GM12892 (cell line): Measurements from ENCODE around the gene SBDS.

Source experiments
- DNase-seq: peaks from one replicate; pipeline ENCODE4 v3.0.0; 2011; ENCODE audit not compliant: insufficient read length
- FAIRE-seq: peaks from 2 replicates; lab custom pipeline; 2011; peaks lifted over from hg19 to GRCh38; lab: Jason Lieb, UNC
- POLR2A ChIP-seq: IDR thresholded peaks from 2 replicates; pipeline ENCODE4 v1.6.1; 2011; ENCODE audit warnings: low read depth, low read length, control low read depth
- POLR2AphosphoS5 ChIP-seq: IDR thresholded peaks from 2 replicates; pipeline ENCODE4 v1.6.1; 2011; ENCODE audit warnings: low read depth, low read length, control low read depth
- TAF1 ChIP-seq: IDR thresholded peaks from 2 replicates; pipeline ENCODE4 v1.6.1; 2011; ENCODE audit warnings: low read depth, mild to moderate bottlenecking, control low read depth, low read length, borderline replicate concordance

Gene SBDS

DNA sequence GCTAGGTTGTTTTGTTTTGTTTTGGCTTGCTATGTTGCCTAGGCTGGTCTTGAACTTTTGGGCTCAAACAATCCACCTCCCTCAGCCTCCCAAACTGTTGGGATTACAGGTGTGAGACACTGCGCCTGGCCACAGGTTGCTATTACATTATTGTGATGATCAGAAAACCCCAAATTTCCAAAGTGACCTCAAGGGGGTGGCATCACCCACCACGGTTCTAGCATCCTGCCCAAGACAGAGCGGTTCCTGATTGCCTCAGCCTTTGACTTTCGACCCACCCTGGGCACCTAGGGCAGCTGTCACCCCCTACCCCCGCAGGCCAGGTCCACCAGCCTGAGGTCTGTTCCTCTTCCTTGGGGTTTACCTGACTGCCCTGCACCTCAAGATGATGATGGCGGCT lies 28.4 kb downstream of the SBDS start:
- TF ChIP-seq POLR2AphosphoS5 (no peak), TAF1 (no peak), POLR2A (no peak)
- no peak for FAIRE-seq

DNA sequence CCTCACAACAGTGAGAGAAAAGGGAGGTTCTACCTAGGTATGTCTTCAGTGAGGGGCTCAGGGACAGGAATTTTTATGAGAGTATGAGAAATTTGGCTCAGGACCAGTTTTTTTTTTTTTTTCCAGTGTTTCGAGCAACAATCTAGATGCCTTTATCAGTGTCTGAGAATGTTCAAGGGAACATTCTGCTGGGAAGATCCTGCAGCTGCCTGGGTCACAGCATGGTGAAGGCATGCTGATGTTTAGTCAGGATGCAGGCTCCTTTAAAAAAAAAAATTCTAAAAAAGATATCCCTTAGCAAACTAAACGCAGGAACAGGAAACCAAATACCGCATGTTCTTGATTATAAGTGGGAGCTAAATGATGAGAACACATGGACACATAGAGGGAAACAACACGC lies 31.0 kb downstream of the SBDS start:
- TF ChIP-seq POLR2A: no peak
- TF ChIP-seq POLR2AphosphoS5: no peak
- TF ChIP-seq TAF1: no peak
- DNase-seq (no peak), FAIRE-seq (no peak)

More for the DNA sequence above, 28.4 kb downstream of the SBDS start:
- DNase-seq: no peak

DNA sequence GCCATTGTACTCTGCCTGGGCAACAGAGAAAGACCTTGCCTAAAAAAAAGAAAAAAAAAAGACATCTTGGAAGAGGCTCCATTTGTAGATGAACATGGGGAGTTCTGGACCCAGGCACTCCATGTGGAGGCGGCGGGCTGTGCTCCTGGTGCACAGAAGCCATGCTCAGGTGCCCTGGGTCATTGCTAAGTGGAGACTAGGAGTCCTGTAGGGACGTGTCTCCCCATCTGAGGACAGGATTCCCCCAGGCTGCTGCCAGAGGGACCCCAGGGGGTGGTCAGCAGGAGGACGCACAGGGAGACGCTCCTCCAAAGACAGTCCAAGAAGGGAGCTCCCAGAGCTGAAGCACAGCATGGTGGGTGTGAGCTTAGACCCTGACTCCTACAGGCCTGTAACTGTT lies 34.3 kb downstream of the SBDS start:
- TF ChIP-seq POLR2AphosphoS5 (no peak), POLR2A (no peak), TAF1 (no peak)
- no peak for DNase-seq
- no peak for FAIRE-seq

DNA sequence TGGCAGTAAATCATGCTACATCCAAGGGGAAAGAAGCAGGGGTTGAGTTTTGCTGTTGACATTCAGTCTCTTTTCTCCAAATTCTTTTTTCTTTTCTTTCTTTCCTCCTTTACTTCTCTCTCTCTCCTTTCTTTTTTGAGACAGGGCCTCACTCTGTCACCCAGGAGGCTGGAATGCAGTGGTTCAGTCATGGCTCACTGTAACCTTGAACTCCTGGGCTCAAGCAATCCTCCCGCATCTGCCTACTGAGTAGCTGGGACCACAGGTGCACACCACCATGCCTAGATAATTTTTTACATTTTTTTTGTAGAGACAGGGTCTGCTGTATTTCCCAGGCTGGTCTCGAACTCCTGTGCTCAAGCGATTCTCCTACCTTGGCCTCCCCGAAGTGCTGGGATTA lies 35.2 kb downstream of the SBDS start:
- TF ChIP-seq POLR2A (no peak), TAF1 (no peak), POLR2AphosphoS5 (no peak)
- DNase-seq (no peak), FAIRE-seq (no peak)

DNA sequence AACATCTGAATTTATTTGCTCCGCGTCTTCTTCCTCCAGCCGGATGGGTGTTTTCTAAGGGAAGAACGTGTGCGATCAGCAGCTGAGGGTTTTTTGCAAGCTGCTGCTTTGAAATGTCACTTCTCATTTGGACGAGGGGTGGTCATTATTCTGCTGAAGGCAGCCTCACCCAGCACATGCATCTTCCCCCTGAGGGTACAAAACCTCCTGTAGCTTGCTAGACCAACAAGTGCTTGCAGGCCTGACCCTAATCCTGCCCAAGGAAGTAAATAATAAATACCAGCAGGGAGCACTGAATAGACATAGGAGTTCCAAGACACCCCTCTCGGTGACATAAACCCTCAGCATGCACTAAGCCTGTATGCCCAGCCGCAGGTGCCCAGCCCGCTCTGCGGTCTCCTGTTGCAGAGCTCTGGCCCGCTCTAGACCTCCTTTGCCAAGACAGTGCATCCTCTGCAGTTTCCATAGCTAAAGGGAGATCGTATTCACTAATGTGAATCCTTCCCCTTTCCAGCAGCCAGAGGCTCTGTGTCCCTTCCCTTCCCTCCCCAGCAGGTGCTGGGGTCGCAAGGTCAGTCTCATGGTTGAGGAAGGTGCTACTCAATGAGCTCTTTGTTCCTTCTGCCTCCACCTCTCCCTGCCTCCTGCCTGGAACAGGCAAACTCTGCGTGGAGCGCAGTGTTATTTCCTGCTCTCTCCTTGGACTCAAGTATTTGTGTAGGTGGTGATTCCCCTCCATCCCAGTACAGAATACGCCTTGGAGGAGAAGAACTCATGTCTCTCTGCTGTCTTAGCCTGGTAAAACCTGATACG lies 36.6 kb downstream of the SBDS start:
- TF ChIP-seq POLR2AphosphoS5 (0 out of 2 replicates have a peak, but pooled peaks have one; percentile 21), TAF1 (no peak), POLR2A (no peak)
- no peak for FAIRE-seq
- no peak for DNase-seq

DNA sequence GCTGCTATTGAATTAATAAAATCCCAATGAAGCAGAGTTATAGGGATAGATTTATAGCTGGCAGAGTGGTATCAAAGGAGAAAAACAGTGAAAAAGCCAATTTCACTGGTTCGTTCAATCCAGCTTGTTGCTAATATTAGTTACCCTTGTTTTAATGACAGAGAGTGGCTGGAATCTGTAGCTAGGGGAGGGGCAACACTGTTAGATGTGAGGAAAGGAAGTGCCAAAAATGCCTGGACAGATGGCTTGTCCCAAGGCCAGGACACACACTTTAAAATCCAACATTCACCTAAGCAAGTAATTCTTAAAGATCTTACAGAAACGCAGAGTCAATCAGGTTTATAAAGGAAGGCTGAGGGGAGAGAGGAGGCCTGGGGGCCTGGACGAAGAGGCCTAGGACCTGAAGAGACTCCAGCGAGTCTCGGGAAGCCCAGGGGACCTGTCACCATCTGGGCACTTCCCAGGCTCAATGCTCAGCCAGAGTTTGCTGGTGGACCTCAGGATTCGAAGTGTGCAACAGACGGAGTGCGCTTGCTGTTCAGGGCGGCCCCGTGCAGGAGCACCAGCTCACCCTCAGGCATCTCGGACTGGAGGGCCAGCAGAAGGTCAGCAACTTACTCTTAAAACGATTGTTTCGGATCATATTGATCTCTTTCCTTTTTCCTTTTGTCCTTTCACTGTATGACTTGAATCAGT lies 37.6 kb downstream of the SBDS start:
- FAIRE-seq (no peak), DNase-seq (no peak)
- TF ChIP-seq POLR2A (no peak; the same call in 1 of the 2 replicates), POLR2AphosphoS5 (peak; percentile 60)

DNA sequence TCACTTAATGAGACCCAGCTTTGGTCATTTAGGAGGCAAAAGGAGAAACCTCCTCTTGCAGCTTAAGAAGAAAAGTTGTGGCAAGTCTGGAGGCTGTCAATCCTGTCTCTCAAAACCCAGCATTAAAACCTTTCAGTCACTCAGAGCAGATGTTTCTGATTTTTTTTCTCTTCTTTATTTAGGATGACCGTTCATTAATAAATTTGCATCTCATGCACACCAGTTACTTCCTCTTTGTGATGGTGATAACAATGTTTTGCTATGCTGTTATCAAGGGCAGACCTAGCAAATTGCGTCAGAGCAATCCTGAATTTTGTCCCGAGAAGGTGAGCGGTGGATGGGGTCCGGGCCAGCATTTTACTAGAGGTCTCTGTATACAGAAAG lies 42.4 kb downstream of the SBDS start:
- TF ChIP-seq TAF1 (no peak), POLR2AphosphoS5 (no peak), POLR2A (no peak)
- DNase-seq: no peak
- FAIRE-seq: no peak

DNA sequence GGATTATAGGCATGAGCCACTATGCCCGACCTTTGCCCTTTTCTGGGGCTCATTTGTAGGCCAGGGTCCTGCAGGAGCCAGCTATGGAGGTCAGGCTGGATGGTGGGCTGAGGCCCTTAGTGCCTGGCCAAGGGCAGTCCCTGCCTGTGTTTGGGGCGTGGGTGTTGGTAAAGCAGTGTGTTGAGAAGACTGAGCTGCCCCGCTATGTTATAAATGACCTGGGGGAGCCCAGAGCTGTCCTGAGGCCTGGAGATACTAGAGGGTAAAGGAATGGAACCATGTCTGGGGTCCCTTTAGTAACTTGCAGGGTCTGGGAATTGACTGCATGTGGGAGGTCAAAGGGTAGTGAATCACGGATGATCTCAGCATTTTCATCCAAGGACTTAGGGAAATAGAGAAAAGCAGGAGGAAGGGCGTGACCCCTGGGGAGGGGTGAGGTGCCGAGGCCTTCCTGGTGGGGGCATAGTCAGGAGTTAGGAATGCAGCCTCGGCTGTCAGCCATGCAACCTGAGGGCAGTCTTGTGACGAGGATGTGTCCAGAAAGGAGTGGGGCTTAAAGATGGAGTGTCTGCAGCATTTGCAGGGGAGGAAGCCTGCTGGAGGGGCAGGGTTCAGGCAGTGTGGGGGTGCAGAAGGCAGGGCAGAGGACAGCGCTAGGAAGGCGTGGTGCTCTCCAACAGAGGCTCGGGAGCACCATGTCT lies 42.9 kb downstream of the SBDS start:
- no peak for DNase-seq
- no peak for FAIRE-seq
- TF ChIP-seq POLR2A: no peak
- no peak for TF ChIP-seq POLR2AphosphoS5

DNA sequence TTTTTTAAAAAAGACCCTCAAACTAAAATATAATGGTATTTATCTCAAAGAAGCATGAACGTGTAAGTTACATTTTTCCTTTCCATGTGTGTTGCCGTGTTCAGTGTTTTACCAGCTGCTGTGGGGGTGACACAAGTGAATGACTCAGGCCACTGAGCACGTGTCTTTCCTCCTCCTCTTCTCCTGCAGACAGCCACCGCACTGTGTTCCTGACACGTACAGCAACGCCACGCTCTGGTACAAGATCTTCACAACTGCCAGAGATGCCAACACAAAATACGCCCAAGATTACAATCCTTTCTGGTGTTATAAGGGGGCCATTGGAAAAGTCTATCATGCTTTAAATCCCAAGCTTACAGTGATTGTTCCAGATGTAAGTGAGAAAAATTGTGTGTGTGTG lies 44.6 kb downstream of the SBDS start:
- DNase-seq (no peak), FAIRE-seq (no peak)
- TF ChIP-seq POLR2AphosphoS5 (no peak), POLR2A (no peak), TAF1 (no peak)

DNA sequence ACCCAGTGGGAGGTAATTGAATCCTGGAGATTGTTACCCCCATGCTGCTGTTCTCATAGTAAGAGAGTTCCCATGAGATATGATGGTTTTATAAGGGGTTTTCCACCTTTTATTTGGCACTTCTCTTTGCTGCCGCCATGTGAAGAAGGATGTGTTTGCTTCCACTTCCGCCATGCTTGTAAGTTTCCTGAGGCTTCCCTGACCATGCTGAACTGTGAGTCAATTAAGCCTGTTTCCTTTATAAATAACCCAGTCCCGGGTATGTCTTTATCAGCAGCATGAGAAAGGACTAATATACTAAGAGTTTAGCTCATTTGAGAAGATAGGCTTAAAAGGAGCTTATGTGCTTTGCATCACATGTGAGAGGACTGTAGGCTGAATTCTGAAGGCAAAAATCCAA lies 45.1 kb downstream of the SBDS start:
- FAIRE-seq (no peak), DNase-seq (no peak)
- TF ChIP-seq POLR2AphosphoS5: no peak
- no peak for TF ChIP-seq TAF1
- no peak for TF ChIP-seq POLR2A

DNA sequence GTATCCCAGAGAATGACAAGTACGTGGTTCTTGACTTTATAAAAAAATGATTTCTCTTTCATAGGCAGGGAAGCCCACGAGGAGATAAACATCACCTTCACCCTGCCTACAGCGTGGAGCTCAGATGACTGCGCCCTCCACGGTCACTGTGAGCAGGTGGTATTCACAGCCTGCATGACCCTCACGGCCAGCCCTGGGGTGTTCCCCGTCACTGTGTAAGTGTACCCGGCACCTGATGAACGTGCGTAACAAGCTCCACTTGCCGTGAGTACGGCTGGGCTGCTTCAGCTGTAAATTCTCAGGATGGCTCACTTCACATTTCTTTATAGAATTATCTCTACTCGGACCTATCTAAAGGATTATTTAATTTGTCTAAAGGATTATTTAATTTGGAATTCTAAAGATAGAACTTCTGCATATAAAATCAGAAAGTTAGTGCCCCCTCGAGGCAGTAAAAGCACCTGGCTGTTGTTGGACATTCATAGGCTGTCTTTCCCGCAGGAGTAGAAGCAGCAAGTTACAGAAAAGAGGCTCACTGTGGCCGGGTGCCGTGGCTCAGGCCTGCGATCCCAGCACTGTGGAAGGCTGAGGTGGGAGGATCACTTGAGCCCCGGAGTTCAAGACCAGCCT lies 46.8 kb downstream of the SBDS start:
- TF ChIP-seq POLR2A: no peak
- no peak for TF ChIP-seq TAF1
- no peak for TF ChIP-seq POLR2AphosphoS5
- FAIRE-seq (no peak), DNase-seq (no peak)

DNA sequence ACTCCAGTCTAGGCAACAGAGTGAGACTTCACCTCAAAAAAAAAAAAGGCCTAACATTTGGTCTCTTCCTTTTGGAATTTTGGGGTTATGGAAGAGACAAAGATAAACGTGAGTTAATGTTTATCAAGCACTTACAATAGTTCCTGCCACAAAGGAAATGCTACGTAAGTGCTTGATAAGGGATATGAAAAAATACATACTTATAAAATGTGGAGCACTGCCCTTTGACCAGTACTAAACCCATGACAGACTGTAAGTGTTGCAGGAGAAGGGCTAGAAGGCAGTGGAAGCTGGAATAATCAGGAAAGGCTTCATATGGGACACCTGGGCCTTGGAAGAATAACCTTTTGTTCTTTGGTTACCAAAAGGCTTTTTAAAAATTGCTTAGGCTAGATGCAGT lies 48.8 kb downstream of the SBDS start:
- DNase-seq: no peak
- TF ChIP-seq TAF1 (no peak), POLR2AphosphoS5 (no peak), POLR2A (no peak)
- no peak for FAIRE-seq
